ENCODE results near the gene CYP2U1.

DNA sequence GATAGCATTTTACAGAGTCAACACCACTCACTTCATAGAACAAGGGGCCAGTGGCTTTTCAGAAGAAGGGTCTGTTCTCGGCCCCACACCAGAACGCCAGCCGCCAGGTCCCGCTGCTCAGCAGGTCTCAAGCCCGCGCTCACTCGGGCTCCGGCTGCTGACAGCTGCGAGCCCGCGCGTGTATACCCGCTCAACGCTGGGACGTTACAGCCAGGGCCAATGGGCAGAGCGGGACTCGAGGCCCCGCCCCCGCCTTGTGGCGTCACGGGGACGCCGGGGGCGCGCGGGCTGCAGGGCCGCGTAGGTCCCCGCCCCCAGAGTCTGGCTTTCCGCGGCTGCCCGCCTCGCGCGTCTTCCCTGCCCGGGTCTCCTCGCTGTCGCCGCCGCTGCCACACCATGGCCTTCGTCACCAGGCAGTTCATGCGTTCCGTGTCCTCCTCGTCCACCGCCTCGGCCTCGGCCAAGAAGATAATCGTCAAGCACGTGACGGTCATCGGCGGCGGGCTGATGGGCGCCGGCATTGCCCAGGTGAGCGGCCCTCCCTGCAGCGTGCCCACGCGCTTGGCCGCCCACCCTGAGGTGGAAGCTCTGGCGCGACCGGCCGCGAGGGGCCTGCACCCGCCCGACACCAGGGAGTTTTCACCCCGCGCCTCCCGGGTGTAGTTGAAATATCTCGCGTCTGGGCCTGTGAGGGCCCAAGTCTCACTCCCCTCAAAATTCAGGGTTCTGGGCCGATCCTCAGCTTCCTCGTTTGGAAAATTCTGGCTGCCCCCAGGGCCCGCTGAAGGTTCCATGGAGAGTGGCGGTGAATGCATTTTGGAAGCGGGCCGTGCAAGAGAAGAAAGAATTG lies 58.4 kb downstream of the CYP2U1 start, which contains the start of gene HADH:
- TF ChIP-seq, protein P1, sequence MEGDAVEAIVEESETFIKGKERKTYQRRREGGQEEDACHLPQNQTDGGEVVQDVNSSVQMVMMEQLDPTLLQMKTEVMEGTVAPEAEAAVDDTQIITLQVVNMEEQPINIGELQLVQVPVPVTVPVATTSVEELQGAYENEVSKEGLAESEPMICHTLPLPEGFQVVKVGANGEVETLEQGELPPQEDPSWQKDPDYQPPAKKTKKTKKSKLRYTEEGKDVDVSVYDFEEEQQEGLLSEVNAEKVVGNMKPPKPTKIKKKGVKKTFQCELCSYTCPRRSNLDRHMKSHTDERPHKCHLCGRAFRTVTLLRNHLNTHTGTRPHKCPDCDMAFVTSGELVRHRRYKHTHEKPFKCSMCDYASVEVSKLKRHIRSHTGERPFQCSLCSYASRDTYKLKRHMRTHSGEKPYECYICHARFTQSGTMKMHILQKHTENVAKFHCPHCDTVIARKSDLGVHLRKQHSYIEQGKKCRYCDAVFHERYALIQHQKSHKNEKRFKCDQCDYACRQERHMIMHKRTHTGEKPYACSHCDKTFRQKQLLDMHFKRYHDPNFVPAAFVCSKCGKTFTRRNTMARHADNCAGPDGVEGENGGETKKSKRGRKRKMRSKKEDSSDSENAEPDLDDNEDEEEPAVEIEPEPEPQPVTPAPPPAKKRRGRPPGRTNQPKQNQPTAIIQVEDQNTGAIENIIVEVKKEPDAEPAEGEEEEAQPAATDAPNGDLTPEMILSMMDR (conservative IDR thresholded peaks at IDR 0.05 in 1 of 2, IDR thresholded peaks at IDR 0.05 in 1 of 2; ENCODE audit: extremely low read depth in 1 of 2, insufficient read depth in 1 of 2, low read depth in 1 of 2, low read length in 2 of 2) = no peak
- no peak for TF ChIP-seq EZH2 (IDR thresholded peaks at IDR 0.05; ENCODE audit: borderline replicate concordance, low read length)

Data from mammary epithelial cell (primary cell).